ENCODE measurements around the gene NDUFA12. TPM values are rescaled to one million over a fixed set of nuclear protein-coding genes. Genes with fewer than 3 reads are reported as not detected.
A peak's percentile ranks its signal among the peaks of the same experiment; 100 is the strongest.

NDUFA12 gene
- total RNA-seq, 2 donors from 2014 or later, result 63.5 to 67.1 TPM

DNA sequence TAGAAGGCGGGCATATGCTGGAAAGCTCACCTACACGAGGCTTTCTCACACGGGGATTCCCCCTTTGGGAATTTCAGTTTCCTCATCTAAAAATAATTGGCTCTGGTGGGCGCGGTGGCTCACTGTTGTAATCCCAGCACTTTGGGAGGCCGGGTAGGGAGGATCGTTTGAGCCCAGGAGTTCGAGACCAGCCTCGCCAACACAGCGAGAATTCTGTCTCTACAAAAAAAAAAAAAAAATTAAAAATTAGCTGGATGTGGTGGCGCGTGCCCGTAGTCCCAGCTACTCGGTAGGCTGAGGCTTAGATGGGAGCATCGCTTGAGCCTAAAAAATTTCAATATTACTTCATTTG lies 400 bp upstream of the NDUFA12 start:
- TF ChIP-seq, protein P1, sequence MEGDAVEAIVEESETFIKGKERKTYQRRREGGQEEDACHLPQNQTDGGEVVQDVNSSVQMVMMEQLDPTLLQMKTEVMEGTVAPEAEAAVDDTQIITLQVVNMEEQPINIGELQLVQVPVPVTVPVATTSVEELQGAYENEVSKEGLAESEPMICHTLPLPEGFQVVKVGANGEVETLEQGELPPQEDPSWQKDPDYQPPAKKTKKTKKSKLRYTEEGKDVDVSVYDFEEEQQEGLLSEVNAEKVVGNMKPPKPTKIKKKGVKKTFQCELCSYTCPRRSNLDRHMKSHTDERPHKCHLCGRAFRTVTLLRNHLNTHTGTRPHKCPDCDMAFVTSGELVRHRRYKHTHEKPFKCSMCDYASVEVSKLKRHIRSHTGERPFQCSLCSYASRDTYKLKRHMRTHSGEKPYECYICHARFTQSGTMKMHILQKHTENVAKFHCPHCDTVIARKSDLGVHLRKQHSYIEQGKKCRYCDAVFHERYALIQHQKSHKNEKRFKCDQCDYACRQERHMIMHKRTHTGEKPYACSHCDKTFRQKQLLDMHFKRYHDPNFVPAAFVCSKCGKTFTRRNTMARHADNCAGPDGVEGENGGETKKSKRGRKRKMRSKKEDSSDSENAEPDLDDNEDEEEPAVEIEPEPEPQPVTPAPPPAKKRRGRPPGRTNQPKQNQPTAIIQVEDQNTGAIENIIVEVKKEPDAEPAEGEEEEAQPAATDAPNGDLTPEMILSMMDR (IDR thresholded peaks at IDR 0.05), result no peak
- Histone ChIP-seq H3K4me3 (peak overlapping the region; percentile 78), H3K27me3 (replicated peaks; ENCODE audit: insufficient read depth) (no peaks in the 10 kb centered on the region), H3K27ac (peak overlapping the region; percentile 44 to 65), H3K36me3 (no peaks in the 10 kb centered on the region), H3K9me3 (peaks cover 6% of the 10 kb centered on the region), H3K4me1 (ENCODE audit: control insufficient read depth in 1 of 2, low read depth in 2 of 2) (peaks cover 3 to 11% of the 10 kb centered on the region in 2 donors)
- ATAC-seq (ENCODE audit: insufficient number of reproducible peaks, low FRiP score, low read depth), result no peak
- DNase-seq (ENCODE audit: low spot score), result no peak

- Histone ChIP-seq H3K4me3 (peak overlapping the region; percentile 78), H3K36me3 (no peaks in the 10 kb centered on the region), H3K4me1 (ENCODE audit: control insufficient read depth in 1 of 2, low read depth in 2 of 2) (peaks cover 3 to 11% of the 10 kb centered on the region in 2 donors), H3K27me3 (replicated peaks; ENCODE audit: insufficient read depth) (no peaks in the 10 kb centered on the region), H3K9me3 (peaks cover 2% of the 10 kb centered on the region), H3K27ac (peak overlapping the region in 1 of 2 donors; percentile 44)
- no peak for DNase-seq (ENCODE audit: low spot score)
- TF ChIP-seq, protein P1 (IDR thresholded peaks at IDR 0.05), result no peak
- ATAC-seq (ENCODE audit: insufficient number of reproducible peaks, low FRiP score, low read depth), result no peak
These were observed 743 bp downstream of the NDUFA12 start for GRCh38 chr12:95002754-95003153.

GRCh38 chr12:94998326-94998725 lies 5.2 kb downstream of the NDUFA12 start:
- Histone ChIP-seq H3K4me1 (ENCODE audit: control insufficient read depth in 1 of 2, low read depth in 2 of 2) (peaks cover 3 to 11% of the 10 kb centered on the region in 2 donors), H3K27ac (no peak overlapping the region), H3K9me3 (no peaks in the 10 kb centered on the region), H3K27me3 (replicated peaks; ENCODE audit: insufficient read depth) (no peaks in the 10 kb centered on the region), H3K4me3 (no peak overlapping the region), H3K36me3 (peaks cover 6% of the 10 kb centered on the region)
- ATAC-seq (ENCODE audit: insufficient number of reproducible peaks, low FRiP score, low read depth) (no peak), DNase-seq (ENCODE audit: low spot score) (no peak)
- TF ChIP-seq, protein P1 (IDR thresholded peaks at IDR 0.05), result no peak

DNA sequence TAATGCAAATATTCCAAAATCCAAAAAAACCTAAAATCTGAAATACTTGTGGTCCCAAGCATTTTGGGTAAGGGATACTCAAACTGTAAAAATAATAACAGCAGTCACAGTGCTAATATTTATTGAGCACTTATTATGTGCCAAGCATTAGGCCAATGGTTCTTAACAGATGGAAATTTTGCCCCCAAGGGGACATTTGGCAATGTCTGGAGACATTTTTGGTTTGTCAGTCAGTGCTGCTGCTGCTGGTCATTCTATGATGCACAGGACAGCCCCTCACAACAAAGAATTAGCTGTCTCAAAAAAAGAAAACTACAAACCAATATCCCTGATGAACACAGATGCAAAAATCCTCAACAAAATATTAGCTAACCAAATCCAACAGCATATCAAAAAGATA lies 5.8 kb downstream of the NDUFA12 start:
- Histone ChIP-seq H3K27me3 (replicated peaks; ENCODE audit: insufficient read depth) (no peaks in the 10 kb centered on the region), H3K27ac (no peak overlapping the region), H3K36me3 (peaks cover 6% of the 10 kb centered on the region), H3K9me3 (no peaks in the 10 kb centered on the region), H3K4me3 (no peak overlapping the region), H3K4me1 (ENCODE audit: control insufficient read depth in 1 of 2, low read depth in 2 of 2) (peaks cover 2 to 8% of the 10 kb centered on the region in 2 donors)
- ATAC-seq (ENCODE audit: insufficient number of reproducible peaks, low FRiP score, low read depth) (no peak), DNase-seq (ENCODE audit: low spot score) (no peak)
- TF ChIP-seq, protein P1 (IDR thresholded peaks at IDR 0.05), result no peak

DNA sequence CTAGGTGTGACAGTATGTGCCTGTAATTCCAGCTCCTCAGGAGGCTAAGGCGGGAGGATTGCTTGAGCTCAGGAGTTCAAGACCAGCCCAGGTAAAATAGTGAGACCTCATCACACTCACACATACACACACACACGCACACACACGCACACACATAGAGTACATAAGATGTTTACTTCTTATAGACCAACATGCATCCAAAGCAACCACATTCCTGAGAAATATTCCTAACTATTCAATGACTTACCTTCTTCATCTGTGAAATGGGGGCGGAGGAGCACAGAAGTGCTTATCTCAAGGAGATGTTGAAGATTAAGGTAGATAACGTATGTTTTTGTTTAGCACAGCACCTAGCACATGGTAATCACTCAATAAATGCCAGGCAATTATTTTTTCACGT lies 6.4 kb downstream of the NDUFA12 start:
- H3K36me3 ChIP-seq, result peaks cover 6% of the 10 kb centered on the region
- no peak overlapping the region for H3K27ac ChIP-seq
- peaks cover 0 to 5% of the 10 kb centered on the region in 2 donors for H3K4me1 ChIP-seq (ENCODE audit: control insufficient read depth in 1 of 2, low read depth in 2 of 2)
- TF ChIP-seq, protein P1 (IDR thresholded peaks at IDR 0.05), result no peak
- no peaks in the 10 kb centered on the region for H3K9me3 ChIP-seq
- ATAC-seq (ENCODE audit: insufficient number of reproducible peaks, low FRiP score, low read depth) (no peak), DNase-seq (ENCODE audit: low spot score) (no peak)
- no peak overlapping the region for H3K4me3 ChIP-seq
- no peaks in the 10 kb centered on the region for H3K27me3 ChIP-seq (replicated peaks; ENCODE audit: insufficient read depth)
